H1 (cell line): ENCODE results near the gene LRRC42. TPM values are rescaled to one million over a fixed set of nuclear protein-coding genes. Genes with fewer than 3 reads are reported as not detected.
A peak's percentile ranks its signal among the peaks of the same experiment; 100 is the strongest.

Source experiments
- CTCF ChIA-PET: fragments of 300-600 bp; sonication (Branson Sonifier 250); formaldehyde crosslinking; loops from one replicate; lab custom pipeline; 2021; ENCODE audit not compliant: partially characterized antibody; lab: Charles Lee
- POLR2A ChIA-PET: fragments of 300-600 bp; sonication (Branson Sonifier 250); formaldehyde crosslinking; loops from one replicate; lab custom pipeline; 2021; ENCODE audit warnings: inconsistent platforms; ENCODE audit not compliant: partially characterized antibody; lab: Charles Lee
- DNase-seq, 2 experiments: peaks; one replicate each; pipeline versions ENCODE4 v3.0.0 to v3.0.0-alpha.2; 2010 to 2022; ENCODE audit warnings: low spot score in 2 of 2, low read depth in 1 of 2, mixed read lengths in 1 of 2
- FAIRE-seq: peaks from 2 replicates; lab custom pipeline; 2011; peaks lifted over from hg19 to GRCh38; lab: Jason Lieb, UNC
- H2AFZ ChIP-seq: 2 replicates; pipeline ENCODE4 v1.8.1; 2012; ENCODE audit warnings: low read length, inconsistent platforms
- H2AK5ac ChIP-seq: 2 replicates; pipeline ENCODE4 v1.6.1; 2013; ENCODE audit warnings: low read depth, low read length
- H2BK120ac ChIP-seq: replicated peaks from 2 replicates; pipeline ENCODE3; 2013; ENCODE audit warnings: low read depth, low read length, inconsistent platforms
- H2BK12ac ChIP-seq: 2 replicates; pipeline ENCODE4 v1.6.1; 2013; ENCODE audit warnings: low read depth, low read length
- H2BK15ac ChIP-seq: 2 replicates; pipeline ENCODE4 v1.6.1; 2013; ENCODE audit warnings: low read length
- H2BK20ac ChIP-seq: 2 replicates; pipeline ENCODE4 v1.6.1; 2013; ENCODE audit warnings: low read length
- H2BK5ac ChIP-seq: 2 replicates; pipeline ENCODE4 v1.6.1; 2013; ENCODE audit warnings: low read depth, low read length
- H3K14ac ChIP-seq: 2 replicates; pipeline ENCODE4 v1.6.1; 2013; ENCODE audit warnings: inconsistent platforms; ENCODE audit not compliant: insufficient read length
- H3K18ac ChIP-seq: 2 replicates; pipeline ENCODE4 v1.6.1; 2013; ENCODE audit warnings: low read length; ENCODE audit errors: extremely low read depth
- H3K23ac ChIP-seq: 2 replicates; pipeline ENCODE4 v1.6.1; 2013; ENCODE audit warnings: inconsistent platforms; ENCODE audit not compliant: insufficient read length
- H3K23me2 ChIP-seq: 2 replicates; pipeline ENCODE4 v1.6.1; 2013; ENCODE audit warnings: low read depth, low read length
- H3K27ac ChIP-seq: 2 replicates; pipeline ENCODE4 v1.6.1; 2011; ENCODE audit warnings: low read depth, low read length, inconsistent platforms
- H3K27me3 ChIP-seq, 4 experiments: replicated peaks in 1 of 4; 1 replicate in 1 of 4; 2 replicates in 3 of 4; pipeline versions ENCODE4 v1.6.1 to v1.8.1; 2011 to 2013; ENCODE audit warnings: low read length in 3 of 4, mild to moderate bottlenecking in 3 of 4, inconsistent platforms in 2 of 4, mixed read lengths in 2 of 4, moderate library complexity in 1 of 4; ENCODE audit not compliant: control insufficient read depth in 3 of 4, insufficient read depth in 3 of 4; ENCODE audit errors: extremely low read depth in 1 of 4
- H3K36me3 ChIP-seq, 4 experiments: 2 replicates each; pipeline versions ENCODE4 v1.6.1 to v1.8.1; 2011 to 2013; ENCODE audit warnings: mild to moderate bottlenecking in 4 of 4, low read length in 3 of 4, moderate library complexity in 2 of 4, control low read depth in 1 of 4, inconsistent platforms in 1 of 4; ENCODE audit not compliant: insufficient read depth in 4 of 4, control insufficient read depth in 2 of 4
- H3K4ac ChIP-seq: replicated peaks from 2 replicates; pipeline ENCODE3; 2013; ENCODE audit warnings: low read length, low read depth, mixed read lengths, inconsistent platforms; ENCODE audit not compliant: insufficient read length
- H3K4me1 ChIP-seq, 4 experiments: replicated peaks in 1 of 4; 1 replicate in 1 of 4; 2 replicates in 3 of 4; pipeline versions ENCODE4 v1.6.1 to v1.8.1; 2011 to 2013; ENCODE audit warnings: low read length in 3 of 4, inconsistent platforms in 2 of 4, mixed read lengths in 1 of 4; ENCODE audit not compliant: insufficient read depth in 4 of 4, control insufficient read depth in 3 of 4
- H3K4me2 ChIP-seq, 2 experiments: 2 replicates each; pipeline versions ENCODE4 v1.6.1 to v1.8.1; 2011 to 2013; ENCODE audit warnings: low read depth in 2 of 2, low read length in 2 of 2, control low read depth in 1 of 2, inconsistent platforms in 1 of 2, mild to moderate bottlenecking in 1 of 2; ENCODE audit not compliant: insufficient read depth in 1 of 2
- H3K4me3 ChIP-seq, 4 experiments: fragments of 200-600, 300-600 bp in 1 of 4; sonication (generic), shearing (Covaris generic), sonication (Bioruptor Twin) in 1 of 4; 2 replicates each; pipeline versions ENCODE4 v1.5.1 to v1.8.1; 2011 to 2016; ENCODE audit warnings: low read length in 4 of 4, low read depth in 3 of 4, control low read depth in 2 of 4, inconsistent platforms in 2 of 4, mild to moderate bottlenecking in 2 of 4, mixed read lengths in 1 of 4, moderate library complexity in 1 of 4; ENCODE audit not compliant: insufficient read depth in 2 of 4; ENCODE audit errors: extremely low read depth in 1 of 4
- H3K56ac ChIP-seq: replicated peaks from 2 replicates; pipeline ENCODE3; 2013; ENCODE audit warnings: low read depth, mild to moderate bottlenecking, mixed read lengths, low read length, inconsistent platforms; ENCODE audit not compliant: insufficient read length
- H3K79me1 ChIP-seq: 2 replicates; pipeline ENCODE4 v1.6.1; 2013; ENCODE audit warnings: low read depth, low read length, control low read depth
- H3K79me2 ChIP-seq, 2 experiments: 2 replicates each; pipeline versions ENCODE4 v1.6.1 to v1.8.1; 2012 to 2013; ENCODE audit warnings: low read length in 2 of 2, mild to moderate bottlenecking in 2 of 2, inconsistent platforms in 1 of 2; ENCODE audit not compliant: insufficient read depth in 2 of 2, control insufficient read depth in 1 of 2
- H3K9ac ChIP-seq, 4 experiments: replicated peaks in 1 of 4; 1 replicate in 1 of 4; 2 replicates in 3 of 4; pipeline versions ENCODE4 v1.6.1 to v1.8.1; 2011 to 2013; ENCODE audit warnings: low read depth in 3 of 4, low read length in 3 of 4, control low read depth in 2 of 4, mild to moderate bottlenecking in 2 of 4, moderate library complexity in 2 of 4, inconsistent platforms in 1 of 4; ENCODE audit errors: extremely low read depth in 1 of 4
- H3K9me3 ChIP-seq, 2 experiments: 2 replicates each; pipeline versions ENCODE4 v1.6.1 to v1.8.1; 2012 to 2013; ENCODE audit warnings: mild to moderate bottlenecking in 2 of 2, moderate library complexity in 2 of 2, control low read depth in 1 of 2, inconsistent platforms in 1 of 2, low read depth in 1 of 2, low read length in 1 of 2, mixed read lengths in 1 of 2; ENCODE audit not compliant: insufficient read depth in 2 of 2
- H4K20me1 ChIP-seq, 2 experiments: replicated peaks in 1 of 2; 2 replicates each; pipeline versions ENCODE3 to v1.8.1; 2011 to 2013; ENCODE audit warnings: inconsistent platforms in 2 of 2, low read length in 2 of 2, mild to moderate bottlenecking in 1 of 2; ENCODE audit not compliant: insufficient read depth in 2 of 2, control insufficient read depth in 1 of 2
- H4K5ac ChIP-seq: 2 replicates; pipeline ENCODE4 v1.6.1; 2013; ENCODE audit warnings: low read length, low read depth, mixed read lengths, inconsistent platforms; ENCODE audit not compliant: insufficient read length
- H4K8ac ChIP-seq: 2 replicates; pipeline ENCODE4 v1.8.0; 2013; ENCODE audit warnings: mild to moderate bottlenecking, moderate library complexity, low read length, inconsistent platforms; ENCODE audit not compliant: insufficient read depth; ENCODE audit errors: extremely low read depth
- H4K91ac ChIP-seq: replicated peaks from 2 replicates; pipeline ENCODE3; 2013; ENCODE audit warnings: low read length, mixed read lengths, inconsistent platforms; ENCODE audit not compliant: insufficient read length
- CHD2 ChIP-seq: IDR thresholded peaks from 2 replicates; pipeline ENCODE4 v1.6.1; 2012; ENCODE audit warnings: low read length, improper control_type of control experiment
- MAFK ChIP-seq: IDR thresholded peaks from 2 replicates; pipeline ENCODE4 v1.6.1; 2012; ENCODE audit warnings: low read depth, mild to moderate bottlenecking, improper control_type of control experiment, low read length
- RAD21 ChIP-seq, 2 experiments: IDR thresholded peaks in 1 of 2; conservative IDR thresholded peaks in 1 of 2; 2 replicates each; pipeline ENCODE4 v1.6.1; 2011; ENCODE audit warnings: low read depth in 2 of 2, low read length in 2 of 2, improper control_type of control experiment in 1 of 2, inconsistent platforms in 1 of 2, mild to moderate bottlenecking in 1 of 2, moderate library complexity in 1 of 2
- WGBS, 2 experiments: shearing (Covaris generic) in 1 of 2; methylation state at CpG; one replicate each; pipeline versions ENCODE4 v1.1.6 to v1.1.7; 2013 to 2015; ENCODE audit warnings: low lambda C conversion rate in 2 of 2, mixed read lengths in 2 of 2, inconsistent platforms in 1 of 2, low coverage in 1 of 2, missing lambda C conversion rate in 1 of 2; ENCODE audit not compliant: insufficient replicate concordance in 2 of 2, insufficient coverage in 1 of 2, insufficient read length in 1 of 2; ENCODE audit errors: extremely low coverage in 1 of 2, missing lambda C conversion rate in 1 of 2; 5-methylcytosine and 5-hydroxymethylcytosine counted together
- polyA plus RNA-seq, 7 experiments: library from polyadenylated mRNA; depleted of rRNA in 3 of 7; stranded (reverse) in 5 of 7; unstranded in 2 of 7; fragments of >200 nt in 5 of 7; fragments of 200-250 nt in 2 of 7; gene quantifications; 1 replicate in 5 of 7; 2 replicates in 1 of 7; 4 replicates in 1 of 7; pipeline versions ENCODE4 v1.2.1 to v1.2.3, GENCODE V29; 2011 to 2013; ENCODE audit warnings: missing spikeins in 2 of 7, mixed read lengths in 2 of 7
- total RNA-seq: library from RNA; stranded (reverse); fragmentation: NEBNext Ultra II Directional; extraction: Animal tissue kit (Norgen Biotek cat#: 25700); gene quantifications from 2 replicates; pipeline ENCODE4 v1.2.1, GENCODE V29; 2021
- TF ChIP-seq, protein P1 (sequence below), 3 experiments: IDR thresholded peaks; 1 replicate in 2 of 3; 2 replicates in 1 of 3; pipeline versions ENCODE4 v1.5.1 to v1.6.1; 2011; ENCODE audit warnings: low read length in 3 of 3, mild to moderate bottlenecking in 3 of 3, inconsistent platforms in 2 of 3, low read depth in 1 of 3, moderate library complexity in 1 of 3; ENCODE audit not compliant: insufficient read depth in 1 of 3; ENCODE audit errors: control extremely low read depth in 1 of 3

Gene LRRC42
- total and polyA plus RNA-seq, 2 of the 8 experiments (the other 6 are each of a cell fraction or from before 2014, with no cell fraction given) = 38.2 to 54.1 TPM

DNA sequence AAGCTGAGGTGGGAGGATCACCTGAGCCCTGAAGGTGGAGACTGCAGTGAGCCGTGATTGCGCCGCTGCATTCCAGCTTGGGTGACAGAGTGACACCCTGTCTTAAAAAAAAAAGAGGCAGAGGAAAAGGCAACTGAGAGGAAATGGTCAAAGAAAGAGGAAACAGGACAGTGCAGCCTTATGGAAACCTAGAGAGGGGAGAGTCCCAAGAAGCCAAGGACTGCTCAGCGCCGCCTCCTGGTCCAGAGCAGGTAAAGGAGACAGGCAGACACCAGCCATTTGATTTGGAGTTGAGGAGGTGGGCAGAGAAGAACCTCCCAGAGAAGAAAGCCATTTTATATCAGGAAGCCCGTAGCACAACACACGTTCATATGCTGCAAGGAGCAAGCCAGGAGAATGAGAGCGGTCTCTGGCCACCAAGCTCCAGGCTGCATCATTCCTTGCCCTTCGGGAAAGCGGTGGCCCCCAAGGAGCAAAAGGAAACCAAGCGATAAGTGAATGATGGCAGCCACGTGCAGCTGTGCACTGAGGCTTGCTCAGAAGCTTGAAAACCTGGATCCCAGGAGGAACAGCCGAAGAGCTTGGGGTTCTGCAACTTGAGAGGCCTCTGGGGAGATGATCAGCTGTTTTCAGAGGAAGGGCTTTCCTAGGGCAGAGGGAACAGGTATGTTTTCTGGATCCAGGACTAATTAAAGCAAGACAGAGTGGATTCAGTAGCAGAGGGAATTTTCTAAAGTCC, 33.7 kb downstream of the LRRC42 start:
- Histone ChIP-seq H3K79me1 (no peaks in the 10 kb centered on the region), H3K23ac (no peak overlapping the region), H4K5ac (no peak overlapping the region), H4K91ac (no peak overlapping the region), H3K4ac (no peak overlapping the region), H3K79me2 (no peaks in the 10 kb centered on the region), H3K4me2 (no peak overlapping the region), H3K18ac (no peak overlapping the region), H2BK15ac (no peak overlapping the region), H2AK5ac (no peak overlapping the region), H3K9me3 (no peaks in the 10 kb centered on the region), H3K23me2 (peaks cover 2% of the 10 kb centered on the region; the same call in 1 of the 2 replicates), H2BK20ac (no peak overlapping the region), H3K27ac (no peak overlapping the region), H2AFZ (peak overlapping the region; percentile 78; the same call in 1 of the 2 replicates), H2BK120ac (no peak overlapping the region), H3K4me1 (peaks cover 0 to 5% (median 0%) of the 10 kb centered on the region in 4 experiments; a peak in 2 of 7 replicates), H3K9ac (no peak overlapping the region), H4K8ac (peak overlapping the region; percentile 53; the same call in 1 of the 2 replicates), H3K27me3 (peaks cover 0 to 2% (median 0%) of the 10 kb centered on the region in 4 experiments; a peak in 1 of 7 replicates), H3K56ac (no peak overlapping the region), H2BK12ac (no peak overlapping the region), H2BK5ac (no peak overlapping the region), H3K14ac (no peak overlapping the region), H3K4me3 (no peak overlapping the region), H4K20me1 (no peaks in the 10 kb centered on the region), H3K36me3 (no peaks in the 10 kb centered on the region)
- 91% methylated on average over 13 of the region's 13 CpGs; no CpG with 5 or more reads in 1 of the 2 experiments for WGBS, 2 experiments
- no peak for FAIRE-seq
- no peak for DNase-seq
- no peak for TF ChIP-seq MAFK
- TF ChIP-seq CHD2 = no peak
- TF ChIP-seq, protein P1, sequence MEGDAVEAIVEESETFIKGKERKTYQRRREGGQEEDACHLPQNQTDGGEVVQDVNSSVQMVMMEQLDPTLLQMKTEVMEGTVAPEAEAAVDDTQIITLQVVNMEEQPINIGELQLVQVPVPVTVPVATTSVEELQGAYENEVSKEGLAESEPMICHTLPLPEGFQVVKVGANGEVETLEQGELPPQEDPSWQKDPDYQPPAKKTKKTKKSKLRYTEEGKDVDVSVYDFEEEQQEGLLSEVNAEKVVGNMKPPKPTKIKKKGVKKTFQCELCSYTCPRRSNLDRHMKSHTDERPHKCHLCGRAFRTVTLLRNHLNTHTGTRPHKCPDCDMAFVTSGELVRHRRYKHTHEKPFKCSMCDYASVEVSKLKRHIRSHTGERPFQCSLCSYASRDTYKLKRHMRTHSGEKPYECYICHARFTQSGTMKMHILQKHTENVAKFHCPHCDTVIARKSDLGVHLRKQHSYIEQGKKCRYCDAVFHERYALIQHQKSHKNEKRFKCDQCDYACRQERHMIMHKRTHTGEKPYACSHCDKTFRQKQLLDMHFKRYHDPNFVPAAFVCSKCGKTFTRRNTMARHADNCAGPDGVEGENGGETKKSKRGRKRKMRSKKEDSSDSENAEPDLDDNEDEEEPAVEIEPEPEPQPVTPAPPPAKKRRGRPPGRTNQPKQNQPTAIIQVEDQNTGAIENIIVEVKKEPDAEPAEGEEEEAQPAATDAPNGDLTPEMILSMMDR (IDR thresholded peaks at IDR 0.05; ENCODE audit: control extremely low read depth in 1 of 3, insufficient read depth in 1 of 3, low read depth in 1 of 3, low read length in 3 of 3) = peak in 2 of 3 experiments; percentile 32 to 43; a peak in 3 of 4 replicates
- peak; percentile 15 to 37; a peak in 3 of 4 replicates for TF ChIP-seq RAD21 (IDR thresholded peaks at IDR 0.05 in 1 of 2, conservative IDR thresholded peaks at IDR 0.05 in 1 of 2; ENCODE audit: low read depth in 2 of 2, low read length in 2 of 2)
- CTCF ChIA-PET = interaction anchor here (0.6 to 2.8 kb wide), 12 partner anchors 9 to 138 kb away, joined by 3 to 18 read pairs (median 4); no protein-coding TSS in a partner anchor
- POLR2A ChIA-PET = interaction anchor here (0.8 kb wide), 1 partner anchor 34 kb away, joined by 3 read pairs; the partner anchor contains the start of gene LRRC42
